Stomach (tissue), 4 donors: ENCODE data around the gene CCDC13.

Source experiments
- CTCF ChIP-seq, 7 experiments: fragments of 450-650 bp in 4 of 7; fragments of 200-600 bp in 3 of 7; sonication (generic) in 3 of 7; IDR thresholded peaks; one replicate each; pipeline ENCODE4 v1.5.1; 2016 to 2019; ENCODE audit warnings: antibody characterized with exemption in 7 of 7, control low read depth in 2 of 7, mild to moderate bottlenecking in 1 of 7
- POLR2A ChIP-seq, 4 donors: fragments of 450-650 bp; IDR thresholded peaks; one replicate each; pipeline ENCODE4 v1.6.1; 2016; ENCODE audit warnings: antibody characterized with exemption in 4 of 4, control low read depth in 2 of 4, mild to moderate bottlenecking in 1 of 4, moderate library complexity in 1 of 4

- TF ChIP-seq CTCF (IDR thresholded peaks at IDR 0.05) (no peak), POLR2A (IDR thresholded peaks at IDR 0.05) (no peak)
These were observed 26.3 kb upstream of the CCDC13 start for GRCh38 chr3:42799376-42799775.
